HG03159 (cell line): Measurements from ENCODE around the gene KLHL25.
A peak's percentile ranks its signal among the peaks of the same experiment; 100 is the strongest.
"Not testable (repeated sequence)": the region's sequence is repeated elsewhere in the genome, so short reads cannot be mapped to it uniquely, and the experiment has no call there.

Source experiments
- ATAC-seq: cut with Tn5 transposase; IDR thresholded peaks from one replicate; pipeline ENCODE4 v1.9.1; 2021; ENCODE audit warnings: mild to moderate bottlenecking, moderate library complexity; ENCODE audit not compliant: unreplicated experiment

Gene KLHL25

GRCh38 chr15:85804481-85805170 is 9.9 kb upstream of the KLHL25 start:
- ATAC-seq = no peak

GRCh38 chr15:85802617-85803016 is 7.9 kb upstream of the KLHL25 start:
- ATAC-seq = not testable (repeated sequence)

GRCh38 chr15:85800478-85801123 is 5.9 kb upstream of the KLHL25 start:
- ATAC-seq = no peak

GRCh38 chr15:85796371-85796770 is 1.6 kb upstream of the KLHL25 start:
- ATAC-seq = not testable (repeated sequence)

- no peak for ATAC-seq
Observed at GRCh38 chr15:85795337-85796305, 896 bp upstream of the KLHL25 start.

GRCh38 chr15:85793641-85794597 is 806 bp downstream of the KLHL25 start:
- ATAC-seq = peak; percentile 46

GRCh38 chr15:85792912-85793590 is 1.7 kb downstream of the KLHL25 start:
- ATAC-seq = no peak

GRCh38 chr15:85792102-85792731 is 2.5 kb downstream of the KLHL25 start:
- ATAC-seq = no peak

GRCh38 chr15:85789496-85789875 is 5.2 kb downstream of the KLHL25 start:
- no peak for ATAC-seq

- no peak for ATAC-seq
Observed at GRCh38 chr15:85788771-85789495, 5.8 kb downstream of the KLHL25 start.

GRCh38 chr15:85786781-85787114 is 8.0 kb downstream of the KLHL25 start:
- ATAC-seq = no peak

- no peak for ATAC-seq
Observed at GRCh38 chr15:85785887-85786780, 8.6 kb downstream of the KLHL25 start.

- ATAC-seq = no peak
Observed at GRCh38 chr15:85782064-85782463, 12.7 kb downstream of the KLHL25 start.

- ATAC-seq = no peak
Observed at GRCh38 chr15:85781099-85781498, 13.6 kb downstream of the KLHL25 start.

GRCh38 chr15:85780225-85780985 is 14.3 kb downstream of the KLHL25 start:
- no peak for ATAC-seq

- no peak for ATAC-seq
Observed at GRCh38 chr15:85779249-85779648, 15.5 kb downstream of the KLHL25 start.
